Progenitor cell of endocrine pancreas (in vitro differentiated cells): ENCODE results near the gene LANCL2. TPM values are rescaled to one million over a fixed set of nuclear protein-coding genes. Genes with fewer than 3 reads are reported as not detected.
"Not testable (repeated sequence)": the region's sequence is repeated elsewhere in the genome, so short reads cannot be mapped to it uniquely, and the experiment has no call there.

Experiments
- DNase-seq: peaks from one replicate; pipeline ENCODE4 v3.0.0; 2021; ENCODE audit warnings: low spot score; ENCODE audit not compliant: unreplicated experiment
- H3K27ac Mint-ChIP-seq: 2 replicates; pipeline ENCODE4 v1.8.0; 2021; ENCODE audit warnings: mild to moderate bottlenecking, moderate library complexity, mixed read lengths
- H3K27me3 Mint-ChIP-seq: 2 replicates; pipeline ENCODE4 v1.8.0; 2021; ENCODE audit warnings: mixed read lengths
- H3K36me3 Mint-ChIP-seq: 2 replicates; pipeline ENCODE4 v1.8.0; 2022; ENCODE audit warnings: mixed read lengths; ENCODE audit not compliant: insufficient read depth
- H3K4me1 Mint-ChIP-seq: 2 replicates; pipeline ENCODE4 v1.8.0; 2021; ENCODE audit warnings: low read depth, mixed read lengths
- H3K4me3 Mint-ChIP-seq: 2 replicates; pipeline ENCODE4 v1.8.0; 2021; ENCODE audit warnings: low read depth, mild to moderate bottlenecking, moderate library complexity, mixed read lengths
- H3K9me3 Mint-ChIP-seq: 2 replicates; pipeline ENCODE4 v1.8.0; 2021; ENCODE audit warnings: low read depth, mixed read lengths
- total RNA-seq: library from RNA; stranded (reverse); gene quantifications from 2 replicates; pipeline ENCODE4 v1.2.1, GENCODE V29; 2021
- TF ChIP-seq, protein P1 (sequence below): fragments of 200-600 bp; sonication (generic); IDR thresholded peaks from one replicate; pipeline ENCODE4 v1.5.0; 2021; ENCODE audit warnings: antibody characterized with exemption, mild to moderate bottlenecking; ENCODE audit not compliant: unreplicated experiment

The LANCL2 gene
- total RNA-seq, 1 donor from 2014 or later: 21.0 TPM

DNA sequence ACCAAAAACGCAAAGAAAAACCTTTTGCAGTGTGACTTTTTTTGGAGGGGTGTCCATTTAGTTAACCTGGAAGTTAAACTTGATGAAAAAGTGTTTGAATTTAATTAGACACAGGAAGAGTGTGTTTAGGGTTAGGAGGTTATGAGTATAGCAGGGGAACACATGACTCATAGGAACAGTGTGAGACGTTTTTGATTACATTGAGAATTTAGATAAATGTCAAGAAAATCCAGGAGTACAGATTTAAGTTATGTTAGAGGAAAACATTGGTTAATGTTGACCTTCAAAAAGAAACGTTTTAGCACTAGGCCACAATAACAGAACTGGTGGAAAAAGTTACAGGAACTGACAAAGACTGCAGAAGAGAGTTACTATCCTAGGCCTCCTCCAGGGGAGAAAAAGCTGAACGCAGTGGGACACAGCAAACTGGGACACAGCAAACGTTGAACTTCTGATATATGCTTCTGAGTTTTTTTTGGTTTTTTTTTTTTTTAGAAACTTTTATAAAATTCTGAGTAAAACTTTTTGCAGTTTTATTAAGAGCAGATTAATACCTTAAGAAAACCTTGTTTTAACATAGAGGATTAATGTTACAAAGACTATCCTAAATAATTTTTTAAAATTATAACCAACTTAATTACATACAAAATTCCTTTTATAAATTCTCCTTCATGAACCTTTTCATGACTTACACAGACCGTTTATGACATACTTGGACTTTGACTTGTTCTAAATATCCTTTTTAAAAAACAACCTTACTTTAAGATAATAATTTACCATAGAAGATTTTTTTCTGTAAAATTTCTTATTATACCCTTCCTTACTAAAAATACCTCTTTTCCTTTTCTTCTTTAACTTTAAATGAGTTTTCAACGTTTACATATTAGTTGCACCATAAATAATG, 22.2 kb downstream of the LANCL2 start:
- Mint-ChIP-seq H3K36me3 (peaks cover 50% of the 10 kb centered on the region), H3K9me3 (peaks cover 49% of the 10 kb centered on the region), H3K4me3 (no peak overlapping the region), H3K27ac (no peak overlapping the region), H3K27me3 (no peaks in the 10 kb centered on the region), H3K4me1 (no peaks in the 10 kb centered on the region)
- TF ChIP-seq, protein P1, sequence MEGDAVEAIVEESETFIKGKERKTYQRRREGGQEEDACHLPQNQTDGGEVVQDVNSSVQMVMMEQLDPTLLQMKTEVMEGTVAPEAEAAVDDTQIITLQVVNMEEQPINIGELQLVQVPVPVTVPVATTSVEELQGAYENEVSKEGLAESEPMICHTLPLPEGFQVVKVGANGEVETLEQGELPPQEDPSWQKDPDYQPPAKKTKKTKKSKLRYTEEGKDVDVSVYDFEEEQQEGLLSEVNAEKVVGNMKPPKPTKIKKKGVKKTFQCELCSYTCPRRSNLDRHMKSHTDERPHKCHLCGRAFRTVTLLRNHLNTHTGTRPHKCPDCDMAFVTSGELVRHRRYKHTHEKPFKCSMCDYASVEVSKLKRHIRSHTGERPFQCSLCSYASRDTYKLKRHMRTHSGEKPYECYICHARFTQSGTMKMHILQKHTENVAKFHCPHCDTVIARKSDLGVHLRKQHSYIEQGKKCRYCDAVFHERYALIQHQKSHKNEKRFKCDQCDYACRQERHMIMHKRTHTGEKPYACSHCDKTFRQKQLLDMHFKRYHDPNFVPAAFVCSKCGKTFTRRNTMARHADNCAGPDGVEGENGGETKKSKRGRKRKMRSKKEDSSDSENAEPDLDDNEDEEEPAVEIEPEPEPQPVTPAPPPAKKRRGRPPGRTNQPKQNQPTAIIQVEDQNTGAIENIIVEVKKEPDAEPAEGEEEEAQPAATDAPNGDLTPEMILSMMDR: no peak
- DNase-seq: no peak

DNA sequence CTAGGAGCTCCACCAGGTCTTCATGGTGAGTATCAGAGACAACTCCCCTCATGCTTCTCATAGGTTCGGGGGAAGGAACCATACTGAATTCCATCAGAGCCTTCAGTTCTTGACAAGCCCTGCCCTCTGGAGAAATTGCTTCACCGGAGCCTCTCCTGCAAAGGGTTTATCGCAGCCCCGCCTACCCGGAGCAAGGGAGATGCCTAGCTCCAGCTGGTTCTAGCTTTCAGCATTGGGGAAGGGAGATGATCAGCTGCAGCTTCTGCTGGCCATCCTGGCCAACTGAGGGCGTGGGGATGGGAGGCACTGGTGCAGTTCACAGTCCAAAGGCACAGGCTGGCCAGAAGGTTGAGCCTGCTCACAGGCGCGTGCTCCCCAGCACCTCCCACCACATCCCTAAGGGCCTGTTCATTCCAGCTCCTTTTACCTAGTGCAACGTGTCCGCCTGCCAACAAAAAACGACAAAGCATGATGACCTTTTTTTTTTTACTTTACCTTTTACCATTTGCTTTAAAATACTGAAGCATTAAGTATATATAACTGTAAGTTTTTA, 31.2 kb downstream of the LANCL2 start:
- Mint-ChIP-seq H3K27me3 (no peaks in the 10 kb centered on the region), H3K27ac (no peak overlapping the region), H3K9me3 (no peaks in the 10 kb centered on the region), H3K4me1 (no peaks in the 10 kb centered on the region), H3K4me3 (no peak overlapping the region), H3K36me3 (peaks cover 23% of the 10 kb centered on the region)
- TF ChIP-seq, protein P1: no peak
- no peak for DNase-seq

DNA sequence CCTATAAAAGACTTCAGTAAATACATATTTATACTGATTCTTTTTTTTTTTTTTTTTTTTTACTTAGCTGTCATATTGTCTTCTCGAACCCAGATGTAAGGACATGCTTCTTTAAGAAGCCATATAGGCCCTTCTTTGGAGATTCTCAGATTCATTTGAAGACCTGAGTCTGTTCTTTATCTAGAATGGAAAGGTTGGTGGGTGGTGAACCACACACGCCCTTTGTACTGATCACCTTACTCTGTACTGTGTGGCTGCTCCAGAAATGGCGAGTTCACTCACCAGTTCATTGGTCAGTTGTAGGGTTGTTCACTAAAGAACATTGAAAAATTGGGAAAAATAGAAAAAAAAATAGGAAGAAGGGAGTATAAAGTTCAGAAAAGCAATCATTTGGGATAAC, 32.5 kb downstream of the LANCL2 start:
- Mint-ChIP-seq H3K4me3 (no peak overlapping the region), H3K4me1 (no peaks in the 10 kb centered on the region), H3K27me3 (no peaks in the 10 kb centered on the region), H3K36me3 (peaks cover 19% of the 10 kb centered on the region), H3K27ac (no peak overlapping the region), H3K9me3 (no peaks in the 10 kb centered on the region)
- DNase-seq: no peak
- TF ChIP-seq, protein P1: no peak

DNA sequence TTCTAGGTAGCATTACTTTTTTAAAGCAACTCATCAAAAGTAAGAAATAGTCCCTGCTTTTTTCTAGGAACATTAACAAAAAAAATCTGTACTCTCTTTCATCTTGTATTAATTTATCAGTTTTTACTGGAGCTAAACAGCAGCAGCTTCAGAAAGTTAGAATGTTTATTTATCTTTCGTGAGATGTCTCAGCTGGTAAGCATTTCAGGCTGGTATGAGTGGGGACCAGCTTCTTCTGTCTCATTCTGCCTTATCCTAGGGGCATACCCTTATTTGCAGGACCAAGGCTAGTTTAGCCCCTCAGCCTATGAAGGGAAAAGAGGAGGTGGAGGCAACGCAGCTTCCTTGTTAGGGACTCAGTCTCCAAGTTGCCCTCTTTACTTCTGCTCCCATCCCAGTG, 35.1 kb downstream of the LANCL2 start:
- no peaks in the 10 kb centered on the region for H3K9me3 Mint-ChIP-seq
- no peak overlapping the region for H3K27ac Mint-ChIP-seq
- H3K27me3 Mint-ChIP-seq: no peaks in the 10 kb centered on the region
- no peaks in the 10 kb centered on the region for H3K4me1 Mint-ChIP-seq
- no peak overlapping the region for H3K4me3 Mint-ChIP-seq
- no peak for DNase-seq
- peaks cover 30% of the 10 kb centered on the region for H3K36me3 Mint-ChIP-seq
- TF ChIP-seq, protein P1: no peak

DNA sequence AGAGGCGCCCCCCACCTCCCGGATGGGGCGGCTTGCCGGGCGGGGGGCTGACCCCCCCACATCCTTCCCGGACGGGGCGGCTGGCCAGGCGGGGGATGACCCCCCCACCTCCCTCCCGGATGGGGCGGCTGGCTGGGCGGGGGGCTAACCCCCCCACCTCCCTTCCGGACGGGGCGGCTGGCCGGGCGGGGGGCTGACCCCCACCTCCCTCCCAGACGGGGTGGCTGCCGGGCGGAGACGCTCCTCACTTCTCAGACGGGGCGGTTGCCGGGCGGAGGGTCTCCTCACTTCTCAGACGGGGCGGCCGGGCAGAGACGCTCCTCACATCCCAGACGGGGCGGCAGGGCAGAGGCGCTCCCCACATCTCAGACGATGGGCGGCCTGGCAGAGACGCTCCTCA, 37.4 kb downstream of the LANCL2 start:
- not testable (repeated sequence) for H3K9me3 Mint-ChIP-seq, H3K27ac Mint-ChIP-seq, DNase-seq, H3K27me3 Mint-ChIP-seq, H3K4me3 Mint-ChIP-seq, H3K4me1 Mint-ChIP-seq
- H3K36me3 Mint-ChIP-seq: peaks cover 37% of the 10 kb centered on the region
